Lower leg skin (tissue), 3 donors: ENCODE results near the gene S100A14.

Experiments used
- CTCF ChIP-seq, 3 donors: fragments of 450-650 bp; IDR thresholded peaks; one replicate each; pipeline ENCODE4 v1.5.1; 2016; ENCODE audit warnings: antibody characterized with exemption in 3 of 3, mild to moderate bottlenecking in 3 of 3, moderate library complexity in 2 of 3
- POLR2A ChIP-seq, 2 donors: fragments of 450-650 bp; IDR thresholded peaks; one replicate each; pipeline ENCODE4 v1.6.1; 2016 to 2017; ENCODE audit warnings: antibody characterized with exemption in 2 of 2, mild to moderate bottlenecking in 1 of 2, moderate library complexity in 1 of 2

- TF ChIP-seq CTCF (IDR thresholded peaks at IDR 0.05) (no peak), POLR2A (IDR thresholded peaks at IDR 0.05) (no peak)
Observed at GRCh38 chr1:153599847-153600246, 16.3 kb downstream of the S100A14 start.
